GM12801 (cell line): Measurements from ENCODE around the gene SLFN5.

ENCODE experiments used
- CTCF ChIP-seq: IDR thresholded peaks from one replicate; pipeline ENCODE4 v1.5.1; 2011; ENCODE audit warnings: control low read depth; ENCODE audit not compliant: insufficient read length; ENCODE audit errors: extremely low read depth

SLFN5 gene

GRCh38 chr17:35236821-35237220 is 6.1 kb upstream of the SLFN5 start:
- TF ChIP-seq CTCF, result no peak

GRCh38 chr17:35238821-35239220 is 4.1 kb upstream of the SLFN5 start:
- no peak for TF ChIP-seq CTCF

GRCh38 chr17:35239823-35240222 is 3.0 kb upstream of the SLFN5 start:
- no peak for TF ChIP-seq CTCF

- no peak for TF ChIP-seq CTCF
These were observed 2.0 kb upstream of the SLFN5 start for GRCh38 chr17:35240861-35241260.

GRCh38 chr17:35241520-35241919 is 1.4 kb upstream of the SLFN5 start:
- TF ChIP-seq CTCF, result no peak

GRCh38 chr17:35242158-35242804 is 591 bp upstream of the SLFN5 start:
- no peak for TF ChIP-seq CTCF

- TF ChIP-seq CTCF, result no peak
These were observed 879 bp downstream of the SLFN5 start for GRCh38 chr17:35243561-35244340.
